Measurements from ENCODE around the gene INTS6.
"Not testable (repeated sequence)": the region's sequence is repeated elsewhere in the genome, so short reads cannot be mapped to it uniquely, and the experiment has no call there.

INTS6 gene

GRCh38 chr13:51453959-51454703, 1.3 kb upstream of the INTS6 start:
- DNase-seq (ENCODE audit: low spot score) = peak; percentile 34

GRCh38 chr13:51453207-51453958, 547 bp upstream of the INTS6 start:
- DNase-seq (ENCODE audit: low spot score) = no peak

GRCh38 chr13:51451467-51452360, 1.1 kb downstream of the INTS6 start:
- DNase-seq (ENCODE audit: low spot score) = peak; percentile 80

GRCh38 chr13:51451134-51451466, 1.7 kb downstream of the INTS6 start:
- no peak for DNase-seq (ENCODE audit: low spot score)

GRCh38 chr13:51449018-51449417, 3.8 kb downstream of the INTS6 start:
- no peak for DNase-seq (ENCODE audit: low spot score)

GRCh38 chr13:51444922-51445321, 7.9 kb downstream of the INTS6 start:
- peak; percentile 9 for DNase-seq (ENCODE audit: low spot score)

GRCh38 chr13:51440381-51440780, 12.5 kb downstream of the INTS6 start:
- DNase-seq (ENCODE audit: low spot score) = no peak

- DNase-seq (ENCODE audit: low spot score) = no peak
Measured at GRCh38 chr13:51437550-51438127, 15.2 kb downstream of the INTS6 start.

- peak; percentile 35 for DNase-seq (ENCODE audit: low spot score)
Measured at GRCh38 chr13:51435002-51435578, 17.7 kb downstream of the INTS6 start.

- no peak for DNase-seq (ENCODE audit: low spot score)
Measured at GRCh38 chr13:51432576-51432975, 20.3 kb downstream of the INTS6 start.

- DNase-seq (ENCODE audit: low spot score) = no peak
Measured at GRCh38 chr13:51426982-51427381, 25.9 kb downstream of the INTS6 start.

- peak; percentile 7 for DNase-seq (ENCODE audit: low spot score)
Measured at GRCh38 chr13:51425410-51426042, 27.3 kb downstream of the INTS6 start.

GRCh38 chr13:51423766-51424165, 29.1 kb downstream of the INTS6 start:
- no peak for DNase-seq (ENCODE audit: low spot score)

GRCh38 chr13:51422484-51422883, 30.4 kb downstream of the INTS6 start:
- peak; percentile 10 for DNase-seq (ENCODE audit: low spot score)

GRCh38 chr13:51420681-51421490, 31.9 kb downstream of the INTS6 start:
- no peak for DNase-seq (ENCODE audit: low spot score)

GRCh38 chr13:51419001-51419636, 33.7 kb downstream of the INTS6 start:
- no peak for DNase-seq (ENCODE audit: low spot score)

- no peak for DNase-seq (ENCODE audit: low spot score)
Measured at GRCh38 chr13:51417716-51418115, 35.1 kb downstream of the INTS6 start.

GRCh38 chr13:51416107-51416506, 36.7 kb downstream of the INTS6 start:
- DNase-seq (ENCODE audit: low spot score) = no peak

GRCh38 chr13:51415339-51415738, 37.5 kb downstream of the INTS6 start:
- DNase-seq (ENCODE audit: low spot score) = not testable (repeated sequence)

GRCh38 chr13:51412431-51412830, 40.4 kb downstream of the INTS6 start:
- no peak for DNase-seq (ENCODE audit: low spot score)

All from kidney tubule cell (primary cell).